Adrenal gland (tissue), 12 donors: ENCODE data around the gene DDX18. TPM values are rescaled to one million over a fixed set of nuclear protein-coding genes. Genes with fewer than 3 reads are reported as not detected.
A peak's percentile ranks its signal among the peaks of the same experiment; 100 is the strongest.

Experiments
- DNase-seq, 7 donors: peaks; one replicate each; pipeline ENCODE4 v3.0.0-alpha.2; 2019 to 2020
- H3K27ac ChIP-seq, 5 donors: fragments of 200-600 bp; sonication (generic) in 4 of 5; 1 replicate in 3 of 5; 2 replicates in 2 of 5; pipeline versions ENCODE4 v1.5.1 to v1.8.0; 2016 to 2020; ENCODE audit warnings: mild to moderate bottlenecking in 1 of 5
- H3K27me3 ChIP-seq: fragments of 200-600 bp; 2 replicates; pipeline ENCODE4 v1.8.0; 2021
- H3K36me3 ChIP-seq, 2 donors: fragments of 200-600 bp; replicated peaks in 1 of 2; 1 replicate in 1 of 2; 2 replicates in 1 of 2; pipeline versions ENCODE4 v1.5.1 to v1.8.0; 2018 to 2022
- H3K4me1 ChIP-seq, 2 donors: fragments of 200-600 bp; replicated peaks in 1 of 2; 1 replicate in 1 of 2; 2 replicates in 1 of 2; pipeline versions ENCODE4 v1.5.1 to v1.8.0; 2018 to 2021
- H3K4me3 ChIP-seq, 4 donors: fragments of 200-600 bp; sonication (generic) in 3 of 4; one replicate each; pipeline ENCODE4 v1.5.1; 2016 to 2018
- H3K9me3 ChIP-seq, 3 donors: fragments of 200-600 bp; sonication (generic) in 1 of 3; replicated peaks in 1 of 3; 1 replicate in 2 of 3; 2 replicates in 1 of 3; pipeline versions ENCODE4 v1.5.1 to v1.8.0; 2016 to 2021
- POLR2A ChIP-seq, 2 donors: fragments of 450-650 bp; IDR thresholded peaks; one replicate each; pipeline ENCODE4 v1.6.1; 2017; ENCODE audit warnings: antibody characterized with exemption in 2 of 2, mild to moderate bottlenecking in 2 of 2, moderate library complexity in 1 of 2
- WGBS, 4 donors: extraction: QIAGEN DNeasy Blood & Tissue Kit in 2 of 4; methylation state at CpG; one replicate each; pipeline versions ENCODE4 v1.1.5 to v1.1.7; 2013 to 2017; 5-methylcytosine and 5-hydroxymethylcytosine counted together
- intact Hi-C, 2 donors: fragments of 100-400 bp; cut with DNase I; formaldehyde crosslinking; loops; one replicate each; pipeline versions ENCODE4 v1.14.1 to v1.15.0; 2022 to 2023
- polyA plus RNA-seq, 3 donors: library from polyadenylated mRNA; stranded (reverse); fragments of 200-250 nt in 2 of 3; fragments of 350-450 nt in 1 of 3; fragmentation: Illumina TruSeq in 1 of 3; extraction: RNeasy Lipid Tissue Mini Kit (QIAGEN cat#74804) in 1 of 3; gene quantifications; one replicate each; pipeline ENCODE4 v1.2.3, GENCODE V29; 2013 to 2014
- total RNA-seq, 9 donors: library from RNA; depleted of rRNA in 4 of 9; stranded (reverse); fragments of >200 nt in 4 of 9; fragments of 120-200 nt in 1 of 9; fragmentation: NEBNext Ultra II Directional in 1 of 9; extraction: Animal tissue kit (Norgen Biotek cat#: 25700) in 1 of 9; gene quantifications; one replicate each; pipeline versions ENCODE4 v1.1.0 to v1.2.4, GENCODE V29; 2013 to 2023
- TF ChIP-seq, protein P1 (sequence below), 6 experiments: fragments of 450-650 bp in 4 of 6; fragments of 200-600 bp in 2 of 6; sonication (generic) in 1 of 6; IDR thresholded peaks; 1 replicate in 5 of 6; 2 replicates in 1 of 6; pipeline versions ENCODE4 v1.5.1 to v1.8.0; 2016 to 2021; ENCODE audit warnings: antibody characterized with exemption in 6 of 6, mild to moderate bottlenecking in 2 of 6, moderate library complexity in 1 of 6
- donor health status: healthy with polysubstance abuse.
- donor health status: Bipolar disorder and iron deficiency.
- donor health status: DM: yes; HTN: yes; CAD: no.
- donor health status: DM: no; HTN: no; CAD: no.
- donor health status: DM: no; HTN: no; CAD: no.
- donor health status: DM: yes; HTN: yes; CAD: no.

DDX18 gene
- total and polyA plus RNA-seq, 12 donors = 15.9 to 69.3 (median 39.8) TPM

DNA sequence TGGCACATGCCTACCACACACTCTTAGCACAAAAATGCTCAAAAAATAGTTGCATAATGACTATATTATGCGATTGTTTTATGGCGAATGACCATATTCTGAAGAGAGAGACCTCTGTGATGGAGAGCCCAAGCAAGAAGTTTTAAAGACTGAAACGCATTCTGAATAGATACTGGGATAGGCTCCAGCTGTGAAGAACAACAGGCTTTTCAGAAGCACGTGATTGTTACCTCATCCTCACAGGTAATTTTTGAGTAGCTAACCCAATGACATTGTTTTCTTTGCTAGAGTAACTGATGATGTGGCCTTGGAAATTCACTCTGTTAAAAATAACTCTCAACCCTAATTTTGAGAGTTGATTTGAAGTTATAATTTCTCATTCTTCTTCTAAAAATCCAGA lies 2.0 kb upstream of the DDX18 start:
- H3K27me3 ChIP-seq = no peaks in the 10 kb centered on the region
- 61 to 62% (median 62%) methylated on average over 4 of the region's 4 CpGs for WGBS, 4 donors
- intact Hi-C loops = no loop called here
- H3K9me3 ChIP-seq = no peaks in the 10 kb centered on the region
- no peak for TF ChIP-seq POLR2A (IDR thresholded peaks at IDR 0.05)
- TF ChIP-seq, protein P1, sequence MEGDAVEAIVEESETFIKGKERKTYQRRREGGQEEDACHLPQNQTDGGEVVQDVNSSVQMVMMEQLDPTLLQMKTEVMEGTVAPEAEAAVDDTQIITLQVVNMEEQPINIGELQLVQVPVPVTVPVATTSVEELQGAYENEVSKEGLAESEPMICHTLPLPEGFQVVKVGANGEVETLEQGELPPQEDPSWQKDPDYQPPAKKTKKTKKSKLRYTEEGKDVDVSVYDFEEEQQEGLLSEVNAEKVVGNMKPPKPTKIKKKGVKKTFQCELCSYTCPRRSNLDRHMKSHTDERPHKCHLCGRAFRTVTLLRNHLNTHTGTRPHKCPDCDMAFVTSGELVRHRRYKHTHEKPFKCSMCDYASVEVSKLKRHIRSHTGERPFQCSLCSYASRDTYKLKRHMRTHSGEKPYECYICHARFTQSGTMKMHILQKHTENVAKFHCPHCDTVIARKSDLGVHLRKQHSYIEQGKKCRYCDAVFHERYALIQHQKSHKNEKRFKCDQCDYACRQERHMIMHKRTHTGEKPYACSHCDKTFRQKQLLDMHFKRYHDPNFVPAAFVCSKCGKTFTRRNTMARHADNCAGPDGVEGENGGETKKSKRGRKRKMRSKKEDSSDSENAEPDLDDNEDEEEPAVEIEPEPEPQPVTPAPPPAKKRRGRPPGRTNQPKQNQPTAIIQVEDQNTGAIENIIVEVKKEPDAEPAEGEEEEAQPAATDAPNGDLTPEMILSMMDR (IDR thresholded peaks at IDR 0.05) = no peak
- peaks cover 6 to 26% of the 10 kb centered on the region in 2 donors for H3K4me1 ChIP-seq
- DNase-seq = no peak
- H3K27ac ChIP-seq = no peak overlapping the region
- H3K4me3 ChIP-seq = no peak overlapping the region
- no peaks in the 10 kb centered on the region for H3K36me3 ChIP-seq

DNA sequence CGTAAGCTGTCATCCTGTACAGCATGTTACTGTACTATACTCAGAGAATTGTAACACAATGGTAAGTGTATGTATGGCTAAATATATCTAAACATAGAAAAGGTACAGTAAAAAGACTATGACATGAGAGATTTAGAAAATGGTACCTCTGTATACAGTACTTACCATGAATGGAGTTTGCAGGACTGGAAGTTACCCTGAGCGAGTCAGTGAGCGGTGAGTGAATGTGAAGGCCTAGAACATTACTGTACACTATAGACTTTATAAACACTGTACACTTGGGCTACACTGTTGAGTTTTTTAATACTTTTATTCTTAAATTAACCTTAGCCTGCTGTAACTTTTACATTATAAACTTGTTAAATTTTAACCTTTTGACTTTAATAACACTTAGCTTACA lies 1.5 kb downstream of the DDX18 start:
- TF ChIP-seq, protein P1 (IDR thresholded peaks at IDR 0.05) = no peak
- 92 to 96% (median 95%) methylated on average over 3 of the region's 3 CpGs for WGBS, 4 donors
- intact Hi-C loops = no loop called here
- no peaks in the 10 kb centered on the region for H3K9me3 ChIP-seq
- no peak overlapping the region for H3K27ac ChIP-seq
- no peak for DNase-seq
- no peaks in the 10 kb centered on the region for H3K27me3 ChIP-seq
- peaks cover 6 to 26% of the 10 kb centered on the region in 2 donors for H3K4me1 ChIP-seq
- H3K36me3 ChIP-seq = peaks cover 0 to 34% of the 10 kb centered on the region in 2 donors
- H3K4me3 ChIP-seq = peak overlapping the region in 1 of 4 donors; percentile 76

DNA sequence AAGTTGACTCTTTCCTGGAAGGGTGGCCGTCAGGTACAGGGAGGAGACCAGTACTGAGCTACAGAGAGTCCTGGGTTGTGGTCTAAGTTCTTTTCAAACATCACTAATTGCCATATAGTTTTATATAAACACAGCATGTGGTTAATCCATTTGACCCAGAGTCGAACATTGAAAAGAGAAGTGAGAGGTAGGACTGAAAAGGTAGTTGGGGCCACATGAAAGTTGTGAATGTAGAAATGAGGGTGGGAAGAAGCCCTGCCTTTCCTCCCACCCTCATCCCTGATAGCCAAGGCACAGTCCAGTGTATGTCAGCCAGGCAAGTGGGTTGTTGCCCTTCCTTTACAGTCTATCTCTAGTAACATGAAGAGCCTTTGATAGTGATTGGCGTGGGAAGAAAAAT lies 4.4 kb downstream of the DDX18 start:
- H3K4me3 ChIP-seq = no peak overlapping the region
- peaks cover 0 to 63% of the 10 kb centered on the region in 2 donors for H3K36me3 ChIP-seq
- no peaks in the 10 kb centered on the region for H3K9me3 ChIP-seq
- no peak for DNase-seq
- H3K4me1 ChIP-seq = peaks cover 6 to 22% of the 10 kb centered on the region in 2 donors
- WGBS, 4 donors = 94 to 97% (median 96%) methylated on average over 3 of the region's 3 CpGs
- TF ChIP-seq POLR2A (IDR thresholded peaks at IDR 0.05) = no peak
- TF ChIP-seq, protein P1 (IDR thresholded peaks at IDR 0.05) = no peak
- H3K27ac ChIP-seq = no peak overlapping the region
- H3K27me3 ChIP-seq = no peaks in the 10 kb centered on the region
- intact Hi-C loops = no loop called here

DNA sequence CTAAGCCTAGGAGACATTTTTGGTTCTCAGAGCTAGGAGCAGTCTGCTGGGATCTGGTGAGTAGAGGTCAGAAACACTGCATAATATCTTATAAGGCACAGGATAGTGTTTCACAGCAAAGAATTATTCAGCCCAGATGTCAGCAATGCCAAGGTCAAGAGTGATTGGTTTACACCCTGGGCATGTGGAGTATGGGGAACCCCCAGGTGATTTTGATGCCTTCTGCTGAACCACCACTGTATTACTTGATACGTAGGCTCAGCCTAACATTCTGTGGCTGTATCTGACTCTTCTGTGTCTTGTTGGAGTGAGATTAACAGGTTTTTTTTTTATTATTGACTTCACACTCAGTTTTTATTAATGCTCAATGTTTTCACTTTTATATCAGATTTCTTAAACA lies 6.0 kb downstream of the DDX18 start:
- H3K36me3 ChIP-seq = peaks cover 0 to 78% of the 10 kb centered on the region in 2 donors

More for the DNA sequence above, 6.0 kb downstream of the DDX18 start:
- DNase-seq = no peak
- Histone ChIP-seq H3K27ac (no peak overlapping the region), H3K4me3 (no peak overlapping the region), H3K4me1 (peaks cover 3 to 16% of the 10 kb centered on the region in 2 donors), H3K9me3 (no peaks in the 10 kb centered on the region), H3K27me3 (no peaks in the 10 kb centered on the region)
- intact Hi-C loops = no loop called here
- no peak for TF ChIP-seq POLR2A (IDR thresholded peaks at IDR 0.05)
- TF ChIP-seq, protein P1 (IDR thresholded peaks at IDR 0.05) = no peak
- 71 to 88% (median 77%) methylated on average over 1 of the region's 1 CpG for WGBS, 4 donors
